Right cardiac atrium (tissue), 5 donors: ENCODE measurements around the gene E2F1. TPM values are rescaled to one million over a fixed set of nuclear protein-coding genes. Genes with fewer than 3 reads are reported as not detected.

Source experiments
- ATAC-seq, 2 donors: fragments of 200-7000 bp; cut with Tn5 transposase; one replicate each; pipeline versions ENCODE4 v1.8.0 to v1.9.1; 2020; ENCODE audit warnings: moderate library complexity in 2 of 2, mild to moderate bottlenecking in 1 of 2
- DNase-seq, 3 donors: peaks; one replicate each; pipeline ENCODE4 v3.0.0-alpha.2; 2020
- H3K27ac ChIP-seq: one replicate; pipeline ENCODE4 v1.5.1; 2013; ENCODE audit warnings: mild to moderate bottlenecking, low read length, control low read depth, moderate library complexity
- H3K27me3 ChIP-seq: one replicate; pipeline ENCODE4 v1.6.1; 2013; ENCODE audit not compliant: control insufficient read depth, insufficient read depth
- H3K4me1 ChIP-seq: one replicate; pipeline ENCODE4 v1.6.1; 2013; ENCODE audit warnings: low read length; ENCODE audit not compliant: control insufficient read depth, insufficient read depth
- H3K4me3 ChIP-seq: one replicate; pipeline ENCODE4 v1.5.1; 2013; ENCODE audit warnings: low read length, control low read depth
- H3K9me3 ChIP-seq: one replicate; pipeline ENCODE4 v1.6.1; 2013; ENCODE audit warnings: low read length; ENCODE audit not compliant: control insufficient read depth
- WGBS: extraction: QIAGEN DNeasy Blood & Tissue Kit; methylation state at CpG from one replicate; pipeline ENCODE4 v1.1.7; 2013; 5-methylcytosine and 5-hydroxymethylcytosine counted together
- intact Hi-C, 4 donors: fragments of 100-400 bp; cut with DNase I; formaldehyde crosslinking; loops; one replicate each; pipeline versions ENCODE4 v1.11.0 to v1.14.0; 2022 to 2023
- polyA plus RNA-seq: library from polyadenylated mRNA; stranded (reverse); fragments of 200-250 nt; gene quantifications from one replicate; pipeline ENCODE4 v1.2.3, GENCODE V29; 2013
- total RNA-seq, 4 donors: library from RNA; stranded (reverse); fragmentation: NEBNext Ultra II Directional; extraction: Animal tissue kit (Norgen Biotek cat#: 25700); gene quantifications; one replicate each; pipeline ENCODE4 v1.2.1, GENCODE V29; 2021
- donor health status: healthy with polysubstance abuse.
- donor health status: DM: no; HTN: yes; CAD: no.
- donor health status: DM: no; HTN: no; CAD: no.
- donor health status: DM: no; HTN: yes; CAD: no; lungs with severe emphysema.
- donor health status: DM: yes; HTN: yes; CAD: no.

E2F1 gene
- total and polyA plus RNA-seq, 5 donors = 0.45 to 2.2 (median 0.97) TPM

GRCh38 chr20:33668466-33669155 lies 17.6 kb downstream of the E2F1 start:
- 88% methylated on average over 13 of the region's 13 CpGs for WGBS
- ATAC-seq (no peak), DNase-seq (peak in 1 of 3 donors; percentile 60)
- Histone ChIP-seq H3K27ac (no peak overlapping the region), H3K4me1 (no peaks in the 10 kb centered on the region), H3K27me3 (no peaks in the 10 kb centered on the region), H3K4me3 (no peak overlapping the region), H3K9me3 (no peaks in the 10 kb centered on the region)
- intact Hi-C loops = loop anchor here in 1 of 4 donors (10.0 kb wide), 1 partner anchor 224 kb away; the partner anchor contains the start of gene SNTA1

DNA sequence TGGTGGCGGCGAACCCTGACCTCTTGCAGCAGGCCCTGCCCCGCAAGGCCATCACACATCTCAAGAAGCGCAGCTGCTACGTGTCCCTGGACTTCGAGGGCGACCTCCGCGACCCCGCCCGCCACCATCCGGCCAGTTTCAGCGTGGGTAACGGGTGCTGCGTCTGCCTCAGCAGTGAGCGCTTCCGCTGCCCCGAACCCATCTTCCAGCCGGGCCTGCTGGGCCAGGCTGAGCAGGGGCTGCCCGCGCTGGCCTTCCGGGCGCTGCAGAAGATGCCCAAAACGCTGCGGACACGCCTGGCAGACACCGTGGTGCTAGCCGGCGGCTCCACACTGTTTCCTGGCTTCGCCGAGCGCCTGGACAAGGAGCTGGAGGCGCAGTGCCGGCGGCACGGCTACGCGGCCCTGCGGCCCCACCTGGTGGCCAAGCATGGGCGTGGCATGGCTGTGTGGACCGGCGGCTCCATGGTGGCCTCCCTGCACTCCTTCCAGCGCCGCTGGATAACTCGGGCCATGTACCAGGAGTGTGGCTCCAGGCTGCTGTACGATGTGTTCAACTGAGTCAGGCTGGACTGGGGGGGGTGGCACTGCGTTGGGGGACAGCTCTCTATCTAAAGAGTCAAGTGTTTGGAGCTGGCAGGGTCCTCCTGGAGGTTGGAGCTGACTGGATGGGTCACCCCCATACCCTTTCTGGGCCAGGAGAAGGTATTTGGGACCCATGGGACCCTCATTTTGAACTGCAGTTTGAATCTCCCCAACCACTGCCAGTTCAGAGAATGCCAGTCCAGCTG lies 18.3 kb downstream of the E2F1 start:
- peak overlapping the region; percentile 6 for H3K4me3 ChIP-seq
- no peak overlapping the region for H3K27ac ChIP-seq
- no peaks in the 10 kb centered on the region for H3K4me1 ChIP-seq
- H3K9me3 ChIP-seq = no peaks in the 10 kb centered on the region
- DNase-seq (peak; percentile 81 to 94 (median 92)), ATAC-seq (peak; percentile 54 to 55)
- WGBS = 10% methylated on average over 47 of the region's 47 CpGs
- intact Hi-C loops = loop anchor here in 1 of 4 donors (10.0 kb wide), 1 partner anchor 223 kb away; the partner anchor contains the start of gene SNTA1
- H3K27me3 ChIP-seq = no peaks in the 10 kb centered on the region

DNA sequence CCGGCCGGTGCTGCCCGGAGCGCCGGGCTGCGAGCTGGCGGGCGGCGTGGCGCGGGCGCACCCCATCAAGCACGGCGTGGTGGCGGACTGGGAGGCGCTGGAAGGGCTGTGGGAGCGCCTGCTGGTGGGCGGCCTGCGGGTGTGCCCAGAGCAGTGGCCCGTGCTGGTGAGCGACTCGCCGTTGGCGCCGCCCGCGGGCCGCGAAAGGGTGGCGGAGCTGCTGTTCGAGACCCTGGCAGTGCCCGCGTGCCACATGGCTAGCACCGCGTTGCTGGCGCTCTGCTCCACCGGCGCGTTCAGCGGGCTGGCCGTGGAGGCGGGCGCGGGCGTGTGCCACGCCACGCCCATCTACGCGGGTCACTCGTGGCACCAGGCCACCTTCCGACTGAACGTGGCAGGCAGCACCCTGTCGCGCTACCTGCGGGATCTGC lies 18.9 kb downstream of the E2F1 start:
- intact Hi-C loops = loop anchor here in 1 of 4 donors (10.0 kb wide), 1 partner anchor 222 kb away; the partner anchor contains the start of gene SNTA1
- Histone ChIP-seq H3K9me3 (no peaks in the 10 kb centered on the region), H3K27ac (peak overlapping the region; percentile 53), H3K27me3 (no peaks in the 10 kb centered on the region), H3K4me3 (peak overlapping the region; percentile 6), H3K4me1 (no peaks in the 10 kb centered on the region)
- ATAC-seq (peak; percentile 16 to 24), DNase-seq (peak; percentile 70 to 88 (median 88))
- WGBS = 7% methylated on average over 55 of the region's 55 CpGs

- Histone ChIP-seq H3K27me3 (no peaks in the 10 kb centered on the region), H3K27ac (peak within 1 kb of the TSS; percentile 80), H3K9me3 (no peaks in the 10 kb centered on the region), H3K4me3 (peak within 1 kb of the TSS; percentile 19), H3K4me1 (no peaks in the 10 kb centered on the region)
- 2% methylated on average over 50 of the region's 50 CpGs for WGBS
- peak; percentile 80 to 83 for ATAC-seq
- intact Hi-C loops = loop anchor here in 1 of 4 donors (10.0 kb wide), 1 partner anchor 222 kb away; the partner anchor contains the start of gene SNTA1
- peak; percentile 99 to 100 (median 99) for DNase-seq
Measured at GRCh38 chr20:33666293-33667244, 19.6 kb downstream of the E2F1 start, which contains the start of gene ACTL10. Gene ACTL10, plus strand, starts transcription at chr20:33666943. Its CDS starts 555 bp downstream, at chr20:33667498.

DNA sequence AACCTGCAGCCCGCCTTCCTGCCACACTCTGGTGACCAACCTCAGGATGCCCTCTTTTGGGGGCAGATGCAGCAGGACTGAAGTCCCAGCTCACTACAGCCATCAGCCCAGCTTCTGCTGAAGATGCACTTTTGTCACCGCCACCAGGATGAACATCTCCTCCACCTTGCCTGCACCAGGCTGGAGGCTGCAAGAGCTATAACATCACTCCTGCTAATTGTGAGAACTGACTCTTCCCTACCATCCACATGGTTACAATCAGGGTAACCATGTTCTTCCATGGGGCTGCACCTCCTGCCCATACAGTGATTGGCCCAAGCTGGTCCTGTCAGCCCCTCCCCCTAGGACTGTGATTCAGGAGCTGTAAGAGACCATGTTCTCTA lies 21.4 kb downstream of the E2F1 start:
- DNase-seq (no peak), ATAC-seq (no peak)
- 99% methylated on average over 2 of the region's 2 CpGs for WGBS
- intact Hi-C loops = loop anchor here in 1 of 4 donors (10.0 kb wide), 1 partner anchor 220 kb away; the partner anchor contains the start of gene SNTA1
- H3K27me3 ChIP-seq = no peaks in the 10 kb centered on the region
- H3K4me1 ChIP-seq = no peaks in the 10 kb centered on the region
- no peak overlapping the region for H3K27ac ChIP-seq
- H3K4me3 ChIP-seq = no peak overlapping the region
- no peaks in the 10 kb centered on the region for H3K9me3 ChIP-seq

DNA sequence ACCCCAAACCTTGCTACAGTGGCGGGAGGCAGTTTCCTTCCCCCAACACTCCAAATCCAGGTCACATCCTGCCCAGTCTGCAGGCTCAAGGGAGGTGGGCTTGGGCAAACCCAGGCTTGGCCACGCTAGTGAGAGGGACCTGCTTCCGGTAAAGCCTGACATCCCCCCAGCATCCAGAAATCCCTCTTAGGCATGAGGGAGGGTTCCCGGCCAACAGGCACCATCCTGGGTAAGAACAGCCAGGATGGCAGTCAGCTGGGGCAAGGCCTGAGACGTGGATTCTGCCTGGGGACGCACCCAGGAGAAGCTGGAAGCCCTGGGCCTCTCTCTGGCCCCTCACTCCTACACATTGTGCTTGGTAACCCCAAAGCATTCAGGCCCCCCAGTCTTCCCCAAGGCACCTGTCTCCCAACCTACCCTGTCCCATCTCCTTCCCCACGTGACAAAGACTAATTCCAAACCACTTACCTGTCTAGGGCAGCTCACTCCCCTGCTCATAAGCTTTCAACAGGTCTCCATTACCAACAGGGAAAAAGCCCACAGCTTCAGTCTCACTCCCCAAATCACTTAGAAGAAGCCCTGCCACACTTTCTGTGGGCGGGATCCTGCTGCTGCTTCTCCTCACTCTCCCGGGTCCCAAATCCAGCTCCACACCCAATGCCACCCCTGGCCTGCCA lies 22.0 kb downstream of the E2F1 start:
- intact Hi-C loops = loop anchor here in 1 of 4 donors (10.0 kb wide), 1 partner anchor 219 kb away; the partner anchor contains the start of gene SNTA1
- peak overlapping the region; percentile 52 for H3K27ac ChIP-seq
- ATAC-seq (no peak), DNase-seq (peak in 1 of 3 donors; percentile 59)
- H3K4me1 ChIP-seq = no peaks in the 10 kb centered on the region
- H3K9me3 ChIP-seq = no peaks in the 10 kb centered on the region
- peak overlapping the region; percentile 32 for H3K4me3 ChIP-seq
- H3K27me3 ChIP-seq = no peaks in the 10 kb centered on the region
- WGBS = 46% methylated on average over 9 of the region's 9 CpGs

- ATAC-seq (peak; percentile 66), DNase-seq (peak; percentile 87 to 96 (median 94))
- Histone ChIP-seq H3K27me3 (no peaks in the 10 kb centered on the region), H3K4me1 (no peaks in the 10 kb centered on the region), H3K4me3 (peak overlapping the region; percentile 32), H3K27ac (peak overlapping the region; percentile 52), H3K9me3 (no peaks in the 10 kb centered on the region)
- intact Hi-C loops = loop anchor here in 1 of 4 donors (10.0 kb wide), 1 partner anchor 219 kb away; the partner anchor contains the start of gene SNTA1
- WGBS = under 1% methylated on average over 84 of the region's 84 CpGs
Measured at GRCh38 chr20:33663161-33664084, 22.8 kb downstream of the E2F1 start.

- no peaks in the 10 kb centered on the region for H3K9me3 ChIP-seq
- no peaks in the 10 kb centered on the region for H3K4me1 ChIP-seq
- 92% methylated on average over 10 of the region's 10 CpGs for WGBS
- peak within 1 kb of the TSS; percentile 32 for H3K4me3 ChIP-seq
- DNase-seq (peak in 1 of 3 donors; percentile 55), ATAC-seq (no peak)
- H3K27ac ChIP-seq = no peak within 1 kb of the TSS
- no peaks in the 10 kb centered on the region for H3K27me3 ChIP-seq
- intact Hi-C loops = loop anchor here in 1 of 4 donors (10.0 kb wide), 1 partner anchor 217 kb away; the partner anchor contains the start of gene SNTA1
Measured at GRCh38 chr20:33662172-33662571, 24.0 kb downstream of the E2F1 start, which contains the start of gene C20orf144. Gene C20orf144, plus strand, starts transcription at chr20:33662327. Its CDS starts 19 bp downstream, at chr20:33662346.

DNA sequence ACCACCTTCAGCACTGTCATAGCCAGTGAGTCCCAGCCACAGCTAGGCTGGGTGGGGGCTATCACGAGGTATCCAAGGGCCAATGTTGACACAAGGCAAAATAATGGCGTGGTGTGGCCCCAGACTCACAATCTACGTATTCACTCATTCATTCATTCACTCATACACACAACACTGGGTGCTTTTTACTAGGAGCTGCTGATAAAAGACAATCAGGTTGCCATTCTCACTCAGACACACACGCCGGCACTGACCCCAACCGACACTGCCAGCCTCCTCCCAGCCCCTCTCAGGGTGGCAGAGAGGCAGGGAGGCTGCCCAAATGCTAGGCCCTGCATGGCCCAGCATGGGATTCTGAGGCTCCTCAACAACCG lies 25.5 kb downstream of the E2F1 start:
- 89% methylated on average over 7 of the region's 7 CpGs for WGBS
- DNase-seq (peak in 1 of 3 donors; percentile 11), ATAC-seq (no peak)
- H3K4me1 ChIP-seq = no peaks in the 10 kb centered on the region
- intact Hi-C loops = loop anchor here in 1 of 4 donors (10.0 kb wide), 1 partner anchor 216 kb away; the partner anchor contains the start of gene SNTA1
- H3K27ac ChIP-seq = no peak overlapping the region
- no peaks in the 10 kb centered on the region for H3K9me3 ChIP-seq
- no peak overlapping the region for H3K4me3 ChIP-seq
- no peaks in the 10 kb centered on the region for H3K27me3 ChIP-seq
